H1 (cell line): ENCODE data around the gene C19orf47. TPM values are rescaled to one million over a fixed set of nuclear protein-coding genes. Genes with fewer than 3 reads are reported as not detected.

Source experiments
- CTCF ChIA-PET: fragments of 300-600 bp; sonication (Branson Sonifier 250); formaldehyde crosslinking; loops from one replicate; lab custom pipeline; 2021; ENCODE audit not compliant: partially characterized antibody; lab: Charles Lee
- POLR2A ChIA-PET: fragments of 300-600 bp; sonication (Branson Sonifier 250); formaldehyde crosslinking; loops from one replicate; lab custom pipeline; 2021; ENCODE audit warnings: inconsistent platforms; ENCODE audit not compliant: partially characterized antibody; lab: Charles Lee
- DNase-seq, 2 experiments: peaks; one replicate each; pipeline versions ENCODE4 v3.0.0 to v3.0.0-alpha.2; 2010 to 2022; ENCODE audit warnings: low spot score in 2 of 2, low read depth in 1 of 2, mixed read lengths in 1 of 2
- FAIRE-seq: peaks from 2 replicates; lab custom pipeline; 2011; peaks lifted over from hg19 to GRCh38; lab: Jason Lieb, UNC
- H2AFZ ChIP-seq: 2 replicates; pipeline ENCODE4 v1.8.1; 2012; ENCODE audit warnings: low read length, inconsistent platforms
- H2AK5ac ChIP-seq: 2 replicates; pipeline ENCODE4 v1.6.1; 2013; ENCODE audit warnings: low read depth, low read length
- H2BK120ac ChIP-seq: replicated peaks from 2 replicates; pipeline ENCODE3; 2013; ENCODE audit warnings: low read depth, low read length, inconsistent platforms
- H2BK12ac ChIP-seq: 2 replicates; pipeline ENCODE4 v1.6.1; 2013; ENCODE audit warnings: low read depth, low read length
- H2BK15ac ChIP-seq: 2 replicates; pipeline ENCODE4 v1.6.1; 2013; ENCODE audit warnings: low read length
- H2BK20ac ChIP-seq: 2 replicates; pipeline ENCODE4 v1.6.1; 2013; ENCODE audit warnings: low read length
- H2BK5ac ChIP-seq: 2 replicates; pipeline ENCODE4 v1.6.1; 2013; ENCODE audit warnings: low read depth, low read length
- H3K14ac ChIP-seq: 2 replicates; pipeline ENCODE4 v1.6.1; 2013; ENCODE audit warnings: inconsistent platforms; ENCODE audit not compliant: insufficient read length
- H3K18ac ChIP-seq: 2 replicates; pipeline ENCODE4 v1.6.1; 2013; ENCODE audit warnings: low read length; ENCODE audit errors: extremely low read depth
- H3K23ac ChIP-seq: 2 replicates; pipeline ENCODE4 v1.6.1; 2013; ENCODE audit warnings: inconsistent platforms; ENCODE audit not compliant: insufficient read length
- H3K23me2 ChIP-seq: 2 replicates; pipeline ENCODE4 v1.6.1; 2013; ENCODE audit warnings: low read depth, low read length
- H3K27ac ChIP-seq: 2 replicates; pipeline ENCODE4 v1.6.1; 2011; ENCODE audit warnings: low read depth, low read length, inconsistent platforms
- H3K27me3 ChIP-seq, 4 experiments: replicated peaks in 1 of 4; 1 replicate in 1 of 4; 2 replicates in 3 of 4; pipeline versions ENCODE4 v1.6.1 to v1.8.1; 2011 to 2013; ENCODE audit warnings: low read length in 3 of 4, mild to moderate bottlenecking in 3 of 4, inconsistent platforms in 2 of 4, mixed read lengths in 2 of 4, moderate library complexity in 1 of 4; ENCODE audit not compliant: control insufficient read depth in 3 of 4, insufficient read depth in 3 of 4; ENCODE audit errors: extremely low read depth in 1 of 4
- H3K36me3 ChIP-seq, 4 experiments: 2 replicates each; pipeline versions ENCODE4 v1.6.1 to v1.8.1; 2011 to 2013; ENCODE audit warnings: mild to moderate bottlenecking in 4 of 4, low read length in 3 of 4, moderate library complexity in 2 of 4, control low read depth in 1 of 4, inconsistent platforms in 1 of 4; ENCODE audit not compliant: insufficient read depth in 4 of 4, control insufficient read depth in 2 of 4
- H3K4ac ChIP-seq: replicated peaks from 2 replicates; pipeline ENCODE3; 2013; ENCODE audit warnings: low read length, low read depth, mixed read lengths, inconsistent platforms; ENCODE audit not compliant: insufficient read length
- H3K4me1 ChIP-seq, 4 experiments: replicated peaks in 1 of 4; 1 replicate in 1 of 4; 2 replicates in 3 of 4; pipeline versions ENCODE4 v1.6.1 to v1.8.1; 2011 to 2013; ENCODE audit warnings: low read length in 3 of 4, inconsistent platforms in 2 of 4, mixed read lengths in 1 of 4; ENCODE audit not compliant: insufficient read depth in 4 of 4, control insufficient read depth in 3 of 4
- H3K4me2 ChIP-seq, 2 experiments: 2 replicates each; pipeline versions ENCODE4 v1.6.1 to v1.8.1; 2011 to 2013; ENCODE audit warnings: low read depth in 2 of 2, low read length in 2 of 2, control low read depth in 1 of 2, inconsistent platforms in 1 of 2, mild to moderate bottlenecking in 1 of 2; ENCODE audit not compliant: insufficient read depth in 1 of 2
- H3K4me3 ChIP-seq, 4 experiments: fragments of 200-600, 300-600 bp in 1 of 4; sonication (generic), shearing (Covaris generic), sonication (Bioruptor Twin) in 1 of 4; 2 replicates each; pipeline versions ENCODE4 v1.5.1 to v1.8.1; 2011 to 2016; ENCODE audit warnings: low read length in 4 of 4, low read depth in 3 of 4, control low read depth in 2 of 4, inconsistent platforms in 2 of 4, mild to moderate bottlenecking in 2 of 4, mixed read lengths in 1 of 4, moderate library complexity in 1 of 4; ENCODE audit not compliant: insufficient read depth in 2 of 4; ENCODE audit errors: extremely low read depth in 1 of 4
- H3K56ac ChIP-seq: replicated peaks from 2 replicates; pipeline ENCODE3; 2013; ENCODE audit warnings: low read depth, mild to moderate bottlenecking, mixed read lengths, low read length, inconsistent platforms; ENCODE audit not compliant: insufficient read length
- H3K79me1 ChIP-seq: 2 replicates; pipeline ENCODE4 v1.6.1; 2013; ENCODE audit warnings: low read depth, low read length, control low read depth
- H3K79me2 ChIP-seq, 2 experiments: 2 replicates each; pipeline versions ENCODE4 v1.6.1 to v1.8.1; 2012 to 2013; ENCODE audit warnings: low read length in 2 of 2, mild to moderate bottlenecking in 2 of 2, inconsistent platforms in 1 of 2; ENCODE audit not compliant: insufficient read depth in 2 of 2, control insufficient read depth in 1 of 2
- H3K9ac ChIP-seq, 4 experiments: replicated peaks in 1 of 4; 1 replicate in 1 of 4; 2 replicates in 3 of 4; pipeline versions ENCODE4 v1.6.1 to v1.8.1; 2011 to 2013; ENCODE audit warnings: low read depth in 3 of 4, low read length in 3 of 4, control low read depth in 2 of 4, mild to moderate bottlenecking in 2 of 4, moderate library complexity in 2 of 4, inconsistent platforms in 1 of 4; ENCODE audit errors: extremely low read depth in 1 of 4
- H3K9me3 ChIP-seq, 2 experiments: 2 replicates each; pipeline versions ENCODE4 v1.6.1 to v1.8.1; 2012 to 2013; ENCODE audit warnings: mild to moderate bottlenecking in 2 of 2, moderate library complexity in 2 of 2, control low read depth in 1 of 2, inconsistent platforms in 1 of 2, low read depth in 1 of 2, low read length in 1 of 2, mixed read lengths in 1 of 2; ENCODE audit not compliant: insufficient read depth in 2 of 2
- H4K20me1 ChIP-seq, 2 experiments: replicated peaks in 1 of 2; 2 replicates each; pipeline versions ENCODE3 to v1.8.1; 2011 to 2013; ENCODE audit warnings: inconsistent platforms in 2 of 2, low read length in 2 of 2, mild to moderate bottlenecking in 1 of 2; ENCODE audit not compliant: insufficient read depth in 2 of 2, control insufficient read depth in 1 of 2
- H4K5ac ChIP-seq: 2 replicates; pipeline ENCODE4 v1.6.1; 2013; ENCODE audit warnings: low read length, low read depth, mixed read lengths, inconsistent platforms; ENCODE audit not compliant: insufficient read length
- H4K8ac ChIP-seq: 2 replicates; pipeline ENCODE4 v1.8.0; 2013; ENCODE audit warnings: mild to moderate bottlenecking, moderate library complexity, low read length, inconsistent platforms; ENCODE audit not compliant: insufficient read depth; ENCODE audit errors: extremely low read depth
- H4K91ac ChIP-seq: replicated peaks from 2 replicates; pipeline ENCODE3; 2013; ENCODE audit warnings: low read length, mixed read lengths, inconsistent platforms; ENCODE audit not compliant: insufficient read length
- WGBS, 2 experiments: shearing (Covaris generic) in 1 of 2; methylation state at CpG; one replicate each; pipeline versions ENCODE4 v1.1.6 to v1.1.7; 2013 to 2015; ENCODE audit warnings: low lambda C conversion rate in 2 of 2, mixed read lengths in 2 of 2, inconsistent platforms in 1 of 2, low coverage in 1 of 2, missing lambda C conversion rate in 1 of 2; ENCODE audit not compliant: insufficient replicate concordance in 2 of 2, insufficient coverage in 1 of 2, insufficient read length in 1 of 2; ENCODE audit errors: extremely low coverage in 1 of 2, missing lambda C conversion rate in 1 of 2; 5-methylcytosine and 5-hydroxymethylcytosine counted together
- polyA plus RNA-seq, 7 experiments: library from polyadenylated mRNA; depleted of rRNA in 3 of 7; stranded (reverse) in 5 of 7; unstranded in 2 of 7; fragments of >200 nt in 5 of 7; fragments of 200-250 nt in 2 of 7; gene quantifications; 1 replicate in 5 of 7; 2 replicates in 1 of 7; 4 replicates in 1 of 7; pipeline versions ENCODE4 v1.2.1 to v1.2.3, GENCODE V29; 2011 to 2013; ENCODE audit warnings: missing spikeins in 2 of 7, mixed read lengths in 2 of 7
- total RNA-seq: library from RNA; stranded (reverse); fragmentation: NEBNext Ultra II Directional; extraction: Animal tissue kit (Norgen Biotek cat#: 25700); gene quantifications from 2 replicates; pipeline ENCODE4 v1.2.1, GENCODE V29; 2021

The C19orf47 gene
- total and polyA plus RNA-seq, 2 of the 8 experiments (the other 6 are each of a cell fraction or from before 2014, with no cell fraction given), result 17.8 to 27.3 TPM

GRCh38 chr19:40282920-40283319 is 65.3 kb downstream of the C19orf47 start:
- WGBS, 2 experiments, result 94% methylated on average over 4 of the region's 4 CpGs; no CpG with 5 or more reads in 1 of the 2 experiments
- H3K9ac ChIP-seq, result no peak overlapping the region

More at GRCh38 chr19:40282920-40283319, 65.3 kb downstream of the C19orf47 start:
- no peak overlapping the region for H3K14ac ChIP-seq
- H4K8ac ChIP-seq, result no peak overlapping the region
- no peak overlapping the region for H2BK12ac ChIP-seq
- peak overlapping the region; percentile 67; the same call in 1 of the 2 replicates for H2BK15ac ChIP-seq
- ChIA-PET POLR2A (interaction anchor here (1.1 to 2.1 kb wide), 4 partner anchors 8 to 30 kb away, joined by 3 to 7 read pairs (median 4); no protein-coding TSS in a partner anchor), CTCF (interaction anchor here (0.6 to 1.1 kb wide), 2 partner anchors 10 to 93 kb away, joined by 3 read pairs; no protein-coding TSS in a partner anchor)
- no peaks in the 10 kb centered on the region for H3K27me3 ChIP-seq
- no peak overlapping the region for H3K4ac ChIP-seq
- H2AFZ ChIP-seq, result no peak overlapping the region
- H3K79me1 ChIP-seq, result peaks cover 22% of the 10 kb centered on the region
- H4K5ac ChIP-seq, result no peak overlapping the region
- H3K23me2 ChIP-seq, result peaks cover 9% of the 10 kb centered on the region
- no peak overlapping the region for H2BK5ac ChIP-seq
- no peak for FAIRE-seq
- H2BK20ac ChIP-seq, result no peak overlapping the region
- H3K4me1 ChIP-seq, result peaks cover 0 to 20% (median 14%) of the 10 kb centered on the region in 4 experiments; a peak in 6 of 7 replicates
- no peak overlapping the region for H3K23ac ChIP-seq
- no peak overlapping the region for H4K91ac ChIP-seq
- DNase-seq, result no peak
- peaks cover 0 to 3% (median 0%) of the 10 kb centered on the region in 4 experiments; a peak in 1 of 8 replicates for H3K36me3 ChIP-seq
- no peak overlapping the region for H3K27ac ChIP-seq
- H3K4me2 ChIP-seq, result no peak overlapping the region; a peak in 1 of 4 replicates
- H2AK5ac ChIP-seq, result no peak overlapping the region
- no peak overlapping the region for H3K56ac ChIP-seq
- no peak overlapping the region for H3K18ac ChIP-seq
- no peak overlapping the region for H2BK120ac ChIP-seq
- H3K79me2 ChIP-seq, result peaks cover 9 to 65% of the 10 kb centered on the region in 2 experiments; a peak in 3 of 4 replicates
- H3K9me3 ChIP-seq, result no peaks in the 10 kb centered on the region
- H4K20me1 ChIP-seq, result peaks cover 5 to 7% of the 10 kb centered on the region in 2 experiments
- no peak overlapping the region for H3K4me3 ChIP-seq
